ENCODE results near the gene HS6ST2. TPM values are rescaled to one million over a fixed set of nuclear protein-coding genes. Genes with fewer than 3 reads are reported as not detected.
A peak's percentile ranks its signal among the peaks of the same experiment; 100 is the strongest.

The HS6ST2 gene
- total RNA-seq, 1 experiment from 2014 or later, result 8.1 TPM

DNA sequence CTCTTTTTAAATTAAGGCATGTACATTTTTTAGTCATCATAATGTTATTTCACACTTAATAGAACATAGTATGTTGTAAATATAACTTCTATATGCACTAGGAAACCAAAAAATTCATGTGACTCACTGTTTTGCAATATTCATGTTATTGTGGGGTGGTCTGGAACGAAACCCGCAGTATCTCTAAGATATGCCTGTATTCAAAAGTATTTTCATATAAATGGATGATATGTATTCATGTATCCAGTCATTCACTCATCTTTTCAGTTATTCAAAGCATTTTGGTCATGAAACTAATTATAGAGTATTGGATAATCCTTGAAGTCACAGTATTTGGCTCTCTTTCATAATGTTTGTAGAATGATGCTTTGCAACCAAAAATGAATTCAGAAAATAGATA, 168.1 kb downstream of the HS6ST2 start:
- Mint-ChIP-seq H3K4me1 (no peaks in the 10 kb centered on the region), H3K27me3 (ENCODE audit: low read depth) (no peaks in the 10 kb centered on the region), H3K36me3 (no peaks in the 10 kb centered on the region), H3K4me3 (no peak overlapping the region), H3K9me3 (peaks cover 7% of the 10 kb centered on the region), H3K27ac (no peak overlapping the region)
- no peak for ATAC-seq
- ChIA-PET POLR2A (no interaction called here), CTCF (no interaction called here)
- no peak for TF ChIP-seq ZNF425 (CRISPR knock-in tag; conservative IDR thresholded peaks at IDR 0.05)
- TF ChIP-seq, protein P1, sequence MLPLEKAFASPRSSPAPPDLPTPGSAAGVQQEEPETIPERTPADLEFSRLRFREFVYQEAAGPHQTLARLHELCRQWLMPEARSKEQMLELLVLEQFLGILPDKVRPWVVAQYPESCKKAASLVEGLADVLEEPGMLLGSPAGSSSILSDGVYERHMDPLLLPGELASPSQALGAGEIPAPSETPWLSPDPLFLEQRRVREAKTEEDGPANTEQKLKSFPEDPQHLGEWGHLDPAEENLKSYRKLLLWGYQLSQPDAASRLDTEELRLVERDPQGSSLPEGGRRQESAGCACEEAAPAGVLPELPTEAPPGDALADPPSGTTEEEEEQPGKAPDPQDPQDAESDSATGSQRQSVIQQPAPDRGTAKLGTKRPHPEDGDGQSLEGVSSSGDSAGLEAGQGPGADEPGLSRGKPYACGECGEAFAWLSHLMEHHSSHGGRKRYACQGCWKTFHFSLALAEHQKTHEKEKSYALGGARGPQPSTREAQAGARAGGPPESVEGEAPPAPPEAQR (CRISPR knock-in tag; IDR thresholded peaks at IDR 0.05), result no peak
- TF ChIP-seq, protein P2, sequence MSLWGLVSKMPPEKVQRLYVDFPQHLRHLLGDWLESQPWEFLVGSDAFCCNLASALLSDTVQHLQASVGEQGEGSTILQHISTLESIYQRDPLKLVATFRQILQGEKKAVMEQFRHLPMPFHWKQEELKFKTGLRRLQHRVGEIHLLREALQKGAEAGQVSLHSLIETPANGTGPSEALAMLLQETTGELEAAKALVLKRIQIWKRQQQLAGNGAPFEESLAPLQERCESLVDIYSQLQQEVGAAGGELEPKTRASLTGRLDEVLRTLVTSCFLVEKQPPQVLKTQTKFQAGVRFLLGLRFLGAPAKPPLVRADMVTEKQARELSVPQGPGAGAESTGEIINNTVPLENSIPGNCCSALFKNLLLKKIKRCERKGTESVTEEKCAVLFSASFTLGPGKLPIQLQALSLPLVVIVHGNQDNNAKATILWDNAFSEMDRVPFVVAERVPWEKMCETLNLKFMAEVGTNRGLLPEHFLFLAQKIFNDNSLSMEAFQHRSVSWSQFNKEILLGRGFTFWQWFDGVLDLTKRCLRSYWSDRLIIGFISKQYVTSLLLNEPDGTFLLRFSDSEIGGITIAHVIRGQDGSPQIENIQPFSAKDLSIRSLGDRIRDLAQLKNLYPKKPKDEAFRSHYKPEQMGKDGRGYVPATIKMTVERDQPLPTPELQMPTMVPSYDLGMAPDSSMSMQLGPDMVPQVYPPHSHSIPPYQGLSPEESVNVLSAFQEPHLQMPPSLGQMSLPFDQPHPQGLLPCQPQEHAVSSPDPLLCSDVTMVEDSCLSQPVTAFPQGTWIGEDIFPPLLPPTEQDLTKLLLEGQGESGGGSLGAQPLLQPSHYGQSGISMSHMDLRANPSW (CRISPR knock-in tag; conservative IDR thresholded peaks at IDR 0.05; ENCODE audit: low read depth), result no peak
- no peak for TF ChIP-seq PRRX2 (CRISPR knock-in tag; IDR thresholded peaks at IDR 0.05)
- no peak for DNase-seq (ENCODE audit: low spot score)

DNA sequence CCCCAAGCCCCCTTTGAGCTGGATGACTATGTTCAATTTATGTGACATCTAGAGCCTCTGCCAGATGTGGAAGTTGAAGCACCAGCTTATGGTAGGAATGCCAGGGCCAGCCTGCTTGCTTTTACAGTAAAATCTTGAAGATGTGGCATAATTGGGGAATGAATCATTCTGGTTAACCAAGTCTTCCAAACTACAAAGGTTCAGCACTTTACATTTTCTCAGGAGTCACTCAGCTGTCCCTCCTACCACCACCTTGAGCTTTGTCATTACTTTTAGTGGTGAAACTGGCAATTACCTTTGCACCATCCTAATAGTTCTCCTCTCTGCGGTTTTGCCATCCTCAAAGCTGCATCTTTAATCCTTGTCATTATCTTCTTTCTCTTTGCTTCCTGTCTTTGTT, 172.2 kb downstream of the HS6ST2 start:
- POLR2A ChIA-PET, result no interaction called here
- Mint-ChIP-seq H3K4me3 (no peak overlapping the region), H3K36me3 (no peaks in the 10 kb centered on the region), H3K4me1 (peaks cover 5% of the 10 kb centered on the region), H3K27ac (no peak overlapping the region), H3K9me3 (peaks cover 7% of the 10 kb centered on the region), H3K27me3 (ENCODE audit: low read depth) (no peaks in the 10 kb centered on the region)
- CTCF ChIA-PET, result interaction anchor here (0.8 kb wide), 1 partner anchor 163 kb away, joined by 3 read pairs; no protein-coding TSS in a partner anchor
- ATAC-seq (no peak), DNase-seq (ENCODE audit: low spot score) (no peak)
- TF ChIP-seq ZNF425 (CRISPR knock-in tag; conservative IDR thresholded peaks at IDR 0.05), result no peak
- no peak for TF ChIP-seq ZNF263 (CRISPR knock-in tag; IDR thresholded peaks at IDR 0.05; ENCODE audit: low read depth)
- TF ChIP-seq TP53 (CRISPR knock-in tag; IDR thresholded peaks at IDR 0.05), result no peak
- TF ChIP-seq, protein P3, sequence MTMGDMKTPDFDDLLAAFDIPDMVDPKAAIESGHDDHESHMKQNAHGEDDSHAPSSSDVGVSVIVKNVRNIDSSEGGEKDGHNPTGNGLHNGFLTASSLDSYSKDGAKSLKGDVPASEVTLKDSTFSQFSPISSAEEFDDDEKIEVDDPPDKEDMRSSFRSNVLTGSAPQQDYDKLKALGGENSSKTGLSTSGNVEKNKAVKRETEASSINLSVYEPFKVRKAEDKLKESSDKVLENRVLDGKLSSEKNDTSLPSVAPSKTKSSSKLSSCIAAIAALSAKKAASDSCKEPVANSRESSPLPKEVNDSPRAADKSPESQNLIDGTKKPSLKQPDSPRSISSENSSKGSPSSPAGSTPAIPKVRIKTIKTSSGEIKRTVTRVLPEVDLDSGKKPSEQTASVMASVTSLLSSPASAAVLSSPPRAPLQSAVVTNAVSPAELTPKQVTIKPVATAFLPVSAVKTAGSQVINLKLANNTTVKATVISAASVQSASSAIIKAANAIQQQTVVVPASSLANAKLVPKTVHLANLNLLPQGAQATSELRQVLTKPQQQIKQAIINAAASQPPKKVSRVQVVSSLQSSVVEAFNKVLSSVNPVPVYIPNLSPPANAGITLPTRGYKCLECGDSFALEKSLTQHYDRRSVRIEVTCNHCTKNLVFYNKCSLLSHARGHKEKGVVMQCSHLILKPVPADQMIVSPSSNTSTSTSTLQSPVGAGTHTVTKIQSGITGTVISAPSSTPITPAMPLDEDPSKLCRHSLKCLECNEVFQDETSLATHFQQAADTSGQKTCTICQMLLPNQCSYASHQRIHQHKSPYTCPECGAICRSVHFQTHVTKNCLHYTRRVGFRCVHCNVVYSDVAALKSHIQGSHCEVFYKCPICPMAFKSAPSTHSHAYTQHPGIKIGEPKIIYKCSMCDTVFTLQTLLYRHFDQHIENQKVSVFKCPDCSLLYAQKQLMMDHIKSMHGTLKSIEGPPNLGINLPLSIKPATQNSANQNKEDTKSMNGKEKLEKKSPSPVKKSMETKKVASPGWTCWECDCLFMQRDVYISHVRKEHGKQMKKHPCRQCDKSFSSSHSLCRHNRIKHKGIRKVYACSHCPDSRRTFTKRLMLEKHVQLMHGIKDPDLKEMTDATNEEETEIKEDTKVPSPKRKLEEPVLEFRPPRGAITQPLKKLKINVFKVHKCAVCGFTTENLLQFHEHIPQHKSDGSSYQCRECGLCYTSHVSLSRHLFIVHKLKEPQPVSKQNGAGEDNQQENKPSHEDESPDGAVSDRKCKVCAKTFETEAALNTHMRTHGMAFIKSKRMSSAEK (CRISPR knock-in tag; IDR thresholded peaks at IDR 0.05; ENCODE audit: borderline replicate concordance), result no peak

DNA sequence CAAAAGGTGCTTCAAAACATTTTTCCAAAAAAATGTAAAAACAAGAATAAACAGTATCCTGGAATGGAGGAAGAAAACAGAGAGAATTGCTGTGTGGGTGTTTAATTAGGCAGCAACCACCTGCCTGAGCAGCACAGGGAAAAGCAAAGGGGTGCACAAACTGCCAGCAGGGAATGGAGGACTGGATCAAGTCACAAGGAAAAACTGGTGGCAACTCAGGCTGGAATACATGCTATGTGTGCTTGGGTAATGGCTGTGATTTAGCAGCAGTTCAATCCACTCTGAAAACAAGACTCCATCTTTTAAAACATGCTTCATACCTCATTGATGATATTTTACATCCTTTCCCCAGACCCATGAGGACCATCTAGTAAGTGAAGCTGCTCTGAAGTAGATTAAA, 179.5 kb downstream of the HS6ST2 start:
- H3K27ac Mint-ChIP-seq, result no peak overlapping the region
- DNase-seq (ENCODE audit: low spot score) (no peak), ATAC-seq (no peak)
- no peaks in the 10 kb centered on the region for H3K36me3 Mint-ChIP-seq
- TF ChIP-seq ZNF138 (CRISPR knock-in tag; conservative IDR thresholded peaks at IDR 0.05), result no peak
- TF ChIP-seq MXD4 (CRISPR knock-in tag; IDR thresholded peaks at IDR 0.05; ENCODE audit: borderline replicate concordance), result no peak
- peak; percentile 57; the same call in 1 of the 2 replicates for TF ChIP-seq PRDM15 (CRISPR knock-in tag; IDR thresholded peaks at IDR 0.05)
- TF ChIP-seq, protein P4, sequence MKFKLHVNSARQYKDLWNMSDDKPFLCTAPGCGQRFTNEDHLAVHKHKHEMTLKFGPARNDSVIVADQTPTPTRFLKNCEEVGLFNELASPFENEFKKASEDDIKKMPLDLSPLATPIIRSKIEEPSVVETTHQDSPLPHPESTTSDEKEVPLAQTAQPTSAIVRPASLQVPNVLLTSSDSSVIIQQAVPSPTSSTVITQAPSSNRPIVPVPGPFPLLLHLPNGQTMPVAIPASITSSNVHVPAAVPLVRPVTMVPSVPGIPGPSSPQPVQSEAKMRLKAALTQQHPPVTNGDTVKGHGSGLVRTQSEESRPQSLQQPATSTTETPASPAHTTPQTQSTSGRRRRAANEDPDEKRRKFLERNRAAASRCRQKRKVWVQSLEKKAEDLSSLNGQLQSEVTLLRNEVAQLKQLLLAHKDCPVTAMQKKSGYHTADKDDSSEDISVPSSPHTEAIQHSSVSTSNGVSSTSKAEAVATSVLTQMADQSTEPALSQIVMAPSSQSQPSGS (CRISPR knock-in tag; IDR thresholded peaks at IDR 0.05; ENCODE audit: borderline replicate concordance, low read depth), result no peak
- no peaks in the 10 kb centered on the region for H3K27me3 Mint-ChIP-seq (ENCODE audit: low read depth)
- H3K9me3 Mint-ChIP-seq, result no peaks in the 10 kb centered on the region
- POLR2A ChIA-PET, result no interaction called here
- peaks cover 24% of the 10 kb centered on the region for H3K4me1 Mint-ChIP-seq
- CTCF ChIA-PET, result no interaction called here
- no peak overlapping the region for H3K4me3 Mint-ChIP-seq

Measured in WTC11 (cell line).